Spleen (tissue), 7 donors: ENCODE measurements around the gene FKBP10.

Experiments
- POLR2A ChIP-seq, 3 donors: fragments of 450-650 bp; IDR thresholded peaks; one replicate each; pipeline ENCODE4 v1.5.1; 2017; ENCODE audit warnings: antibody characterized with exemption in 3 of 3, mild to moderate bottlenecking in 1 of 3
- POLR2AphosphoS5 ChIP-seq, 3 donors: sonication (generic); formaldehyde crosslinking; IDR thresholded peaks; one replicate each; pipeline ENCODE4 v1.5.1; 2017; ENCODE audit warnings: antibody characterized with exemption in 3 of 3
- TF ChIP-seq, protein P1 (sequence below), 11 experiments: fragments of 200-600 bp in 7 of 11; fragments of 450-650 bp in 4 of 11; sonication (generic) in 4 of 11; IDR thresholded peaks in 8 of 11; conservative IDR thresholded peaks in 3 of 11; 1 replicate in 7 of 11; 2 replicates in 4 of 11; pipeline versions ENCODE4 v1.4.0 to v1.8.0; 2016 to 2021; ENCODE audit warnings: antibody characterized with exemption in 11 of 11, inconsistent platforms in 4 of 11, mild to moderate bottlenecking in 1 of 11
- donor health status: DM: no; HTN: no; CAD: no; lungs with moderate emphysema.
- donor health status: DM: no; HTN: no; CAD: no.
- donor health status: DM: no; HTN: no; CAD: no.

- TF ChIP-seq POLR2A (IDR thresholded peaks at IDR 0.05) (no peak), POLR2AphosphoS5 (IDR thresholded peaks at IDR 0.05) (no peak)
- TF ChIP-seq, protein P1, sequence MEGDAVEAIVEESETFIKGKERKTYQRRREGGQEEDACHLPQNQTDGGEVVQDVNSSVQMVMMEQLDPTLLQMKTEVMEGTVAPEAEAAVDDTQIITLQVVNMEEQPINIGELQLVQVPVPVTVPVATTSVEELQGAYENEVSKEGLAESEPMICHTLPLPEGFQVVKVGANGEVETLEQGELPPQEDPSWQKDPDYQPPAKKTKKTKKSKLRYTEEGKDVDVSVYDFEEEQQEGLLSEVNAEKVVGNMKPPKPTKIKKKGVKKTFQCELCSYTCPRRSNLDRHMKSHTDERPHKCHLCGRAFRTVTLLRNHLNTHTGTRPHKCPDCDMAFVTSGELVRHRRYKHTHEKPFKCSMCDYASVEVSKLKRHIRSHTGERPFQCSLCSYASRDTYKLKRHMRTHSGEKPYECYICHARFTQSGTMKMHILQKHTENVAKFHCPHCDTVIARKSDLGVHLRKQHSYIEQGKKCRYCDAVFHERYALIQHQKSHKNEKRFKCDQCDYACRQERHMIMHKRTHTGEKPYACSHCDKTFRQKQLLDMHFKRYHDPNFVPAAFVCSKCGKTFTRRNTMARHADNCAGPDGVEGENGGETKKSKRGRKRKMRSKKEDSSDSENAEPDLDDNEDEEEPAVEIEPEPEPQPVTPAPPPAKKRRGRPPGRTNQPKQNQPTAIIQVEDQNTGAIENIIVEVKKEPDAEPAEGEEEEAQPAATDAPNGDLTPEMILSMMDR (IDR thresholded peaks at IDR 0.05 in 8 of 11, conservative IDR thresholded peaks at IDR 0.05 in 3 of 11), result no peak
Observed at GRCh38 chr17:41871789-41872188, 59.0 kb downstream of the FKBP10 start.
